Measurements from ENCODE around the gene TMTC1. TPM values are rescaled to one million over a fixed set of nuclear protein-coding genes. Genes with fewer than 3 reads are reported as not detected.

Gene TMTC1
- total RNA-seq, 4 donors from 2014 or later, result 84.0 to 177 (median 105) TPM

DNA sequence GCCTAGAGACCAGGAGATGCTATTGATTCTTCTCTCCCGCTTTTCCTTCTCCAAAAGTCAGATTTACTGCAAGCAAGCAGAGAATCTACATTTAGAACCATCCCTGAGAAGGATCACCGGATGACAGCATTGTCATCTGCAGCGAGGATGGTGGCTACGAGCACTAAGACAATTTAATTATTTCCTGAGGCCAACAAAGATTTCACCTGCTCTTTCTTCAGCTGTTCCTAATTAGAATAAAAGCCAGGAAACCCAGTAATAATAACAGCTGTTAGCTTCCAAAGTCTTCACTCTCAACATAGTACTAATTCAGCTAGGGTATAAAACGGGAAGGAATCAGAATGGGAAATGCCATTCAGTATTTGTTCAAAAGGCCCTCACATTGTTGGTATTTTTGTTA lies 53.3 kb downstream of the TMTC1 start:
- no peak for DNase-seq (ENCODE audit: extremely low spot score)
- TF ChIP-seq EP300 (IDR thresholded peaks at IDR 0.05) (no peak), POLR2AphosphoS5 (IDR thresholded peaks at IDR 0.05) (no peak), POLR2A (IDR thresholded peaks at IDR 0.05; ENCODE audit: low read depth) (no peak)
- TF ChIP-seq, protein P1, sequence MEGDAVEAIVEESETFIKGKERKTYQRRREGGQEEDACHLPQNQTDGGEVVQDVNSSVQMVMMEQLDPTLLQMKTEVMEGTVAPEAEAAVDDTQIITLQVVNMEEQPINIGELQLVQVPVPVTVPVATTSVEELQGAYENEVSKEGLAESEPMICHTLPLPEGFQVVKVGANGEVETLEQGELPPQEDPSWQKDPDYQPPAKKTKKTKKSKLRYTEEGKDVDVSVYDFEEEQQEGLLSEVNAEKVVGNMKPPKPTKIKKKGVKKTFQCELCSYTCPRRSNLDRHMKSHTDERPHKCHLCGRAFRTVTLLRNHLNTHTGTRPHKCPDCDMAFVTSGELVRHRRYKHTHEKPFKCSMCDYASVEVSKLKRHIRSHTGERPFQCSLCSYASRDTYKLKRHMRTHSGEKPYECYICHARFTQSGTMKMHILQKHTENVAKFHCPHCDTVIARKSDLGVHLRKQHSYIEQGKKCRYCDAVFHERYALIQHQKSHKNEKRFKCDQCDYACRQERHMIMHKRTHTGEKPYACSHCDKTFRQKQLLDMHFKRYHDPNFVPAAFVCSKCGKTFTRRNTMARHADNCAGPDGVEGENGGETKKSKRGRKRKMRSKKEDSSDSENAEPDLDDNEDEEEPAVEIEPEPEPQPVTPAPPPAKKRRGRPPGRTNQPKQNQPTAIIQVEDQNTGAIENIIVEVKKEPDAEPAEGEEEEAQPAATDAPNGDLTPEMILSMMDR (IDR thresholded peaks at IDR 0.05), result no peak
- intact Hi-C loops (cut with DNase I), result no loop called here
- no peak overlapping the region for H3K4me3 ChIP-seq
- H3K4me1 ChIP-seq, result peaks cover 92 to 100% (median 96%) of the 10 kb centered on the region in 4 donors
- peaks cover 0 to 9% (median 0%) of the 10 kb centered on the region in 4 donors for H3K36me3 ChIP-seq
- no peaks in the 10 kb centered on the region for H3K27me3 ChIP-seq
- WGBS, result 85% methylated on average over 5 of the region's 5 CpGs
- no peak overlapping the region for H3K27ac ChIP-seq (replicated peaks in 1 of 4)
- no peaks in the 10 kb centered on the region for H3K9me3 ChIP-seq

- intact Hi-C loops (cut with DNase I), result no loop called here
- Histone ChIP-seq H3K4me1 (peaks cover 73 to 83% (median 78%) of the 10 kb centered on the region in 4 donors), H3K9me3 (no peaks in the 10 kb centered on the region), H3K36me3 (no peaks in the 10 kb centered on the region), H3K4me3 (no peak overlapping the region), H3K27me3 (no peaks in the 10 kb centered on the region), H3K27ac (replicated peaks in 1 of 4) (peak overlapping the region; percentile 58 to 85 (median 80))
- no peak for DNase-seq (ENCODE audit: extremely low spot score)
- peak in 1 of 2 donors; percentile 6 for TF ChIP-seq POLR2AphosphoS5 (IDR thresholded peaks at IDR 0.05)
- TF ChIP-seq, protein P1 (IDR thresholded peaks at IDR 0.05), result no peak
- WGBS, result 51% methylated on average over 7 of the region's 7 CpGs
Measured at GRCh38 chr12:29728030-29728429, 55.7 kb downstream of the TMTC1 start.

DNA sequence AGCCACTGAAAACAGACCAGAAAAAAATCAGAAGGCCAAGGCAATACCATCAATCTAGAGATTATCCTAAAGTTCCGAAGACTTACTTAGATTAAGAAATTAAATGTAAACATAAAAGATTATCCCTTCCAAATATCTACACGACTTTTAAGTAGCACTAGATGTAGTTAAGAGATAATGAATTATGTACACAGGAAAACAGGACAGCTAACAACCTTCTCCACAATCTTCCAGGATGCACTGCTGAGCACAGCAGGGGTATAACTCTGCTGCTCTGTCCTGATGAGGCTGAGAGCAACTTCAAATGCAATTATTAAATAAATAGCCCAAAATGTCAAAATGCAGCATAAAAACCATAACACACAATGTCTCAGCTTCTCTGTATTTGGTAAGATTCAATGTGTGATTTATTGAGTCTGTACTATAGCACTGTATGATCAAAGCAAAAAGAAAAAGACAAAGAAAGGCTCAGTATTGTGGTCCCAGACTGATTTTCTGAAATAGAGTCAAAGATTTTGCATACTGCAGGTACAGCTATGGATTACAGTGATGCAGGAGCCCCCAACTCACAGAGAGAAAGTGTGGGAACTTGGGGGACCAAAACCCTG lies 56.9 kb downstream of the TMTC1 start:
- H3K27ac ChIP-seq (replicated peaks in 1 of 4), result peak overlapping the region; percentile 70 to 85 (median 80)
- intact Hi-C loops (cut with DNase I), result no loop called here
- H3K4me1 ChIP-seq, result peaks cover 62 to 71% (median 68%) of the 10 kb centered on the region in 4 donors

GRCh38 chr12:29726321-29726692 lies 57.4 kb downstream of the TMTC1 start:
- intact Hi-C loops (cut with DNase I), result no loop called here
- WGBS, result 26% methylated on average over 3 of the region's 3 CpGs
- no peak for DNase-seq (ENCODE audit: extremely low spot score)
- no peak for TF ChIP-seq POLR2A (IDR thresholded peaks at IDR 0.05; ENCODE audit: low read depth)
- TF ChIP-seq EP300 (IDR thresholded peaks at IDR 0.05), result no peak
- no peak for TF ChIP-seq POLR2AphosphoS5 (IDR thresholded peaks at IDR 0.05)
- TF ChIP-seq, protein P1 (IDR thresholded peaks at IDR 0.05), result no peak
- Histone ChIP-seq H3K4me1 (peaks cover 57 to 66% (median 62%) of the 10 kb centered on the region in 4 donors), H3K9me3 (no peaks in the 10 kb centered on the region), H3K27ac (replicated peaks in 1 of 4) (peak overlapping the region; percentile 70 to 85 (median 80)), H3K27me3 (no peaks in the 10 kb centered on the region), H3K4me3 (peak overlapping the region in 2 of 4 donors; percentile 11 to 17), H3K36me3 (no peaks in the 10 kb centered on the region)

More for the DNA sequence above, 56.9 kb downstream of the TMTC1 start:
- no peak for TF ChIP-seq POLR2A (IDR thresholded peaks at IDR 0.05; ENCODE audit: low read depth)
- TF ChIP-seq POLR2AphosphoS5 (IDR thresholded peaks at IDR 0.05), result no peak
- TF ChIP-seq, protein P1 (IDR thresholded peaks at IDR 0.05), result no peak
- no peak for TF ChIP-seq EP300 (IDR thresholded peaks at IDR 0.05)
- H3K27me3 ChIP-seq, result no peaks in the 10 kb centered on the region
- H3K36me3 ChIP-seq, result no peaks in the 10 kb centered on the region
- no peaks in the 10 kb centered on the region for H3K9me3 ChIP-seq
- WGBS, result 58% methylated on average over 2 of the region's 2 CpGs
- no peak overlapping the region for H3K4me3 ChIP-seq
- no peak for DNase-seq (ENCODE audit: extremely low spot score)
